Skeletal muscle cell (primary cell): ENCODE measurements around the gene MYO1C.

Source experiments
- DNase-seq: peaks from one replicate; pipeline ENCODE4 v3.0.0-alpha.2; 2010; ENCODE audit warnings: low read depth
- H3K4me3 ChIP-seq: 2 replicates; pipeline ENCODE4 v1.5.1; 2011; ENCODE audit warnings: low read depth, mild to moderate bottlenecking, control low read depth, low read length, moderate library complexity

MYO1C gene

GRCh38 chr17:1487939-1488825 lies 4.3 kb downstream of the MYO1C start:
- DNase-seq: peak; percentile 50
- H3K4me3 ChIP-seq: peak overlapping the region; percentile 39

GRCh38 chr17:1486802-1487695 lies 5.4 kb downstream of the MYO1C start:
- DNase-seq: no peak
- H3K4me3 ChIP-seq: peak overlapping the region; percentile 11

- peak overlapping the region; percentile 67 for H3K4me3 ChIP-seq
- no peak for DNase-seq
These were observed 6.8 kb downstream of the MYO1C start for GRCh38 chr17:1485423-1486376.

GRCh38 chr17:1484676-1485422 lies 7.6 kb downstream of the MYO1C start:
- DNase-seq: no peak
- H3K4me3 ChIP-seq: peak overlapping the region; percentile 67

GRCh38 chr17:1484060-1484535 lies 8.4 kb downstream of the MYO1C start:
- H3K4me3 ChIP-seq: no peak overlapping the region
- DNase-seq: no peak

GRCh38 chr17:1482680-1483079 lies 9.8 kb downstream of the MYO1C start:
- no peak overlapping the region for H3K4me3 ChIP-seq
- DNase-seq: no peak

- H3K4me3 ChIP-seq: no peak overlapping the region
- no peak for DNase-seq
These were observed 10.8 kb downstream of the MYO1C start for GRCh38 chr17:1481736-1482135.

GRCh38 chr17:1480747-1481465 lies 11.6 kb downstream of the MYO1C start:
- no peak overlapping the region for H3K4me3 ChIP-seq
- no peak for DNase-seq

GRCh38 chr17:1478418-1478817 lies 14.1 kb downstream of the MYO1C start:
- no peak for DNase-seq
- H3K4me3 ChIP-seq: no peak overlapping the region

- no peak overlapping the region for H3K4me3 ChIP-seq
- no peak for DNase-seq
These were observed 17.1 kb downstream of the MYO1C start for GRCh38 chr17:1475321-1475854.

- no peak for DNase-seq
- no peak overlapping the region for H3K4me3 ChIP-seq
These were observed 17.9 kb downstream of the MYO1C start for GRCh38 chr17:1474402-1475189.

- H3K4me3 ChIP-seq: no peak overlapping the region
- no peak for DNase-seq
These were observed 18.6 kb downstream of the MYO1C start for GRCh38 chr17:1473841-1474240.

- H3K4me3 ChIP-seq: no peak overlapping the region
- no peak for DNase-seq
These were observed 19.3 kb downstream of the MYO1C start for GRCh38 chr17:1473170-1473569.

- H3K4me3 ChIP-seq: no peak overlapping the region
- no peak for DNase-seq
These were observed 20.3 kb downstream of the MYO1C start for GRCh38 chr17:1471911-1472821.

GRCh38 chr17:1471490-1471889 lies 21.0 kb downstream of the MYO1C start:
- no peak for DNase-seq

More at GRCh38 chr17:1471490-1471889, 21.0 kb downstream of the MYO1C start:
- H3K4me3 ChIP-seq: no peak overlapping the region
